ENCODE results near the gene PTCH2.
A peak's percentile ranks its signal among the peaks of the same experiment; 100 is the strongest.
"Not testable (repeated sequence)": the region's sequence is repeated elsewhere in the genome, so short reads cannot be mapped to it uniquely, and the experiment has no call there.

The PTCH2 gene

DNA sequence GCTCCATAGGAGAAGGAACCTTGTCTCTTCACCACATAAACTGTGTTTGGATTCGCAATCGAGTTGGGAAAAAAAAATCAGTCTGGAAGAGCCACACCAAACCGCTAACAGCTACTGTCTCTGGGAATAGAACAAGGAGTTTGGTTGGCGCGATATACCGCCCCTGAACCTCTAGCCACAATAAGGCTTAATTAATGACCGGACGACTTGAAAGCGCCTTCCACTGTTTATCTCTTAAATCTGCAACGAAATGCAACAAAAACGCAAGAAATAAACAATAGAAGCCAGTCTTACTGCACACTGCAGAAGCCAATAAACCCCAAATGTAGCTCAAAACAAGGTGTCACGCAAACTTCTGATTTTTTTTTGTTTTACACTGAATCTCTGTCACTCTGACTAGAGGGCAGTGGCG is 23.9 kb downstream of the PTCH2 start:
- no peak for DNase-seq (ENCODE audit: low read depth, low spot score)
- Histone ChIP-seq H3K27ac (ENCODE audit: low read length) (no peak overlapping the region), H3K27me3 (ENCODE audit: control insufficient read depth, insufficient read depth, low read length) (no peaks in the 10 kb centered on the region), H3K36me3 (ENCODE audit: control insufficient read depth, insufficient read depth, low read length) (no peaks in the 10 kb centered on the region), H3K4me1 (ENCODE audit: control insufficient read depth, insufficient read depth, low read length) (no peaks in the 10 kb centered on the region; the same call in 1 of the 2 replicates), H3K4me3 (ENCODE audit: low read length) (no peak overlapping the region; the same call in 1 of the 2 replicates), H3K9me3 (ENCODE audit: control insufficient read depth, insufficient read depth, low read length) (no peaks in the 10 kb centered on the region)
- no CpG with 5 or more reads among the region's 13 CpGs for WGBS (ENCODE audit: insufficient coverage, insufficient read length)

DNA sequence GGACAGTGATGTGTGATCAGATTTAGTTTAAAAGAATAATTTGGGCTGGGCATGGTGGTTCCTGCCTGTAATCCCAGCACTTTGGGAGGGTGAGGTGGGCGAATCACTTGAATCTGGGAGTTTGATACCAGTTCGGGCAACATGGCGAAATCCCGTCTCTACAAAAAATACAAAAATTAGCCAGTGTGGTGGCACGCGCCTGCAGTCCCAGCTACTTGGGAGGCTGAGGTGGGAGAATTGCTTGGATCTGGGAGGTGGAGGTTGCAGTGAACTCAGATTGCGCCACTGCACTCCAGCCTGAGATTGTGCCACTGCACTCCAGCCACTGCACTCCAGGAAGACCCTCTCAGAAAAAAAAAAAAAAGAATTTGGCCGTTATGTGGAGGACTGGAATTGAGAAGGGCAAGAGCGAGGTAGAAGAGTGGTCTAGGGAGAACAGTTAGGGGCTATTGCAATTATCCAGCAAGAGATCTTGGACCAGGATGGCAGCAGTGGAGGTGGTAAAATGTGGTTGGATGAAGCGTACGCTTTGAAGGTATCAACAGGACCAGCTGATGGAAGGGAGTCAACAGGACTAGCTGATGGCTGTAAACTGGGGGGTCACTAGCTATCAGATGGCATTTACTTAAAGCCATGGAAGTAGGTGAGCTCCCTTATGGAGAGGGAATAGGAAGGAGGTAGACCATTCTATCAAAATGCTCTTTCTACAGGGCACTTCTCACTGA is 25.1 kb downstream of the PTCH2 start:
- H3K36me3 ChIP-seq (ENCODE audit: control insufficient read depth, insufficient read depth, low read length), result no peaks in the 10 kb centered on the region
- no peak overlapping the region for H3K4me3 ChIP-seq (ENCODE audit: low read length)
- peaks cover 2% of the 10 kb centered on the region for H3K4me1 ChIP-seq (ENCODE audit: control insufficient read depth, insufficient read depth, low read length)
- no peaks in the 10 kb centered on the region for H3K9me3 ChIP-seq (ENCODE audit: control insufficient read depth, insufficient read depth, low read length)
- no peak for DNase-seq (ENCODE audit: low read depth, low spot score)
- no peaks in the 10 kb centered on the region for H3K27me3 ChIP-seq (ENCODE audit: control insufficient read depth, insufficient read depth, low read length)
- WGBS (ENCODE audit: insufficient coverage, insufficient read length), result no CpG with 5 or more reads among the region's 11 CpGs
- no peak overlapping the region for H3K27ac ChIP-seq (ENCODE audit: low read length)

DNA sequence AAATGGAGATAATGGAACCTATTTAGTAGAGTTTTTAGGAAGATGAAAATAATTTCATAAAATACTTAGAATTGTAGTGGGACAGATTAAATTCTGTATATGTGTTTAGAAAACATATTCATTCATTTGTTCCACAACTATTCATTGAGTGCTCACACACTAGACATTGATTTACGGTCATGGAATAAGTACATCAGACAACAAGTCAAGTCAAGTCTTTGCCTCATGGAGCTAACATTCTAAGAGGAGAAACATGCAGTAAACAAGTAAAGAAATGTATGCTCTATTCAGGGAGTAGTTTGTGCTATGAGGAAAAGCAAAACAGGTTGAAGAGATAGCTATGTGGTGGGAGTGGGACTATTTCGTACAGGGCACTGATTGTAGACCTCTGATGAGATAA is 25.7 kb downstream of the PTCH2 start:
- Histone ChIP-seq H3K27me3 (ENCODE audit: control insufficient read depth, insufficient read depth, low read length) (no peaks in the 10 kb centered on the region), H3K36me3 (ENCODE audit: control insufficient read depth, insufficient read depth, low read length) (no peaks in the 10 kb centered on the region), H3K27ac (ENCODE audit: low read length) (no peak overlapping the region), H3K9me3 (ENCODE audit: control insufficient read depth, insufficient read depth, low read length) (no peaks in the 10 kb centered on the region), H3K4me1 (ENCODE audit: control insufficient read depth, insufficient read depth, low read length) (peaks cover 2% of the 10 kb centered on the region), H3K4me3 (ENCODE audit: low read length) (no peak overlapping the region)
- DNase-seq (ENCODE audit: low read depth, low spot score), result no peak
- WGBS (ENCODE audit: insufficient coverage, insufficient read length), result no CpG with 5 or more reads among the region's 2 CpGs

DNA sequence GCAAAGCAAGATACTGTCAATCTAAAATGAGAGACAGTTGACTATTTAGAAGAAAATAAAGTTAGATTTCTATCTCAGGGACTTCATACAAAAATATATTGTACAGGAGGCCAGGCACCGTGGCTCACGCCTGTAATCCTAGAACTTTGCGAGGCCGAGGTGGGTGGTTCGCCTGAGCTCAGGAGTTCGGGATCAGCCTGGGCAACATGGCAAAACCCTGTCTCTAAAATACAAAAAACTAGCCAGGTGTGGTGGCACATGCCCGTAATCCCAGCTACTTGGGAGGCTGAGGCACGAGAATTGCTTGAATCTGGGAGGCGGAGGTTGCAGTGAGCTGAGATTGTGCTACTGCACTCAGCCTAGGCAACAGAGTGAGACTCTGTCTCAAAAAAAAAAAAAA is 27.1 kb downstream of the PTCH2 start:
- not testable (repeated sequence) for H3K27me3 ChIP-seq (ENCODE audit: control insufficient read depth, insufficient read depth, low read length); H3K4me3 ChIP-seq (ENCODE audit: low read length); H3K27ac ChIP-seq (ENCODE audit: low read length); H3K36me3 ChIP-seq (ENCODE audit: control insufficient read depth, insufficient read depth, low read length); DNase-seq (ENCODE audit: low read depth, low spot score); H3K4me1 ChIP-seq (ENCODE audit: control insufficient read depth, insufficient read depth, low read length); H3K9me3 ChIP-seq (ENCODE audit: control insufficient read depth, insufficient read depth, low read length)
- WGBS (ENCODE audit: insufficient coverage, insufficient read length), result no CpG with 5 or more reads among the region's 9 CpGs

DNA sequence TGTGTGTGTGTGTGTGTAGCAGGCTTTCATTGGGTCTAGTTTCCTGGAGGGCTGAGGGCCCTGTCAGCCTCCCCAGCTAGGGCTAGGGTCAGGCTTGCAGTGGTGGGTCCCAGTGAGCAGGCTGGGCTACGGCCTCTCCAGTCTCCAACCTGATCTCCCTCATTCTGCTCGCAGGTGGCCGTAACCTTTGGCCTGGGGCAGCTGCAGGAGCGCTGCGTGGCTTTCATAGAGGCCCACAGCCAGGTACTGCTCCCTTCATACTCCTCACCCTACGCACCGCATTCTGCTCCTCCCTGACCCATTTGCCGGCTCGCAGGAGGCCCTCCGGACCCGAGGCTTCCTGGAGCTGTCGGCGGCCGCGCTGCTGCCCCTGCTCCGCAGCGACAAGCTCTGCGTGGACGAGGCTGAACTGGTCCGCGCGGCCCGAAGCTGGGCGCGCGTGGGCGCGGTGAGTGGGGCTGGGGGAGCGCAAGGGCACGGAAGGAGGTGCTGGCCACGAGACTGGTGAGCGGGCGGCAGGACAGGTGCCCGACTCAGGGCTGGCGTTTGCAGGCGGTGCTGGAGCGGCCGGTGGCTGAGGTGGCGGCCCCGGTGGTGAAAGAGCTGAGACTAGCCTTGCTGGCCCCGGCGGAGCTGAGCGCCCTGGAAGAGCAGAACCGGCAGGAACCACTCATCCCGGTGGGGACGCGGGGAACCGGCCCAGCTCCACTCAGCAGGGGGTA is 30.1 kb downstream of the PTCH2 start:
- no CpG with 5 or more reads among the region's 48 CpGs for WGBS (ENCODE audit: insufficient coverage, insufficient read length)
- DNase-seq (ENCODE audit: low read depth, low spot score), result no peak
- H3K4me3 ChIP-seq (ENCODE audit: low read length), result peak overlapping the region; percentile 40; the same call in 1 of the 2 replicates
- no peaks in the 10 kb centered on the region for H3K27me3 ChIP-seq (ENCODE audit: control insufficient read depth, insufficient read depth, low read length)
- peaks cover 11% of the 10 kb centered on the region for H3K4me1 ChIP-seq (ENCODE audit: control insufficient read depth, insufficient read depth, low read length)
- no peaks in the 10 kb centered on the region for H3K9me3 ChIP-seq (ENCODE audit: control insufficient read depth, insufficient read depth, low read length)
- H3K36me3 ChIP-seq (ENCODE audit: control insufficient read depth, insufficient read depth, low read length), result no peaks in the 10 kb centered on the region
- no peak overlapping the region for H3K27ac ChIP-seq (ENCODE audit: low read length)

DNA sequence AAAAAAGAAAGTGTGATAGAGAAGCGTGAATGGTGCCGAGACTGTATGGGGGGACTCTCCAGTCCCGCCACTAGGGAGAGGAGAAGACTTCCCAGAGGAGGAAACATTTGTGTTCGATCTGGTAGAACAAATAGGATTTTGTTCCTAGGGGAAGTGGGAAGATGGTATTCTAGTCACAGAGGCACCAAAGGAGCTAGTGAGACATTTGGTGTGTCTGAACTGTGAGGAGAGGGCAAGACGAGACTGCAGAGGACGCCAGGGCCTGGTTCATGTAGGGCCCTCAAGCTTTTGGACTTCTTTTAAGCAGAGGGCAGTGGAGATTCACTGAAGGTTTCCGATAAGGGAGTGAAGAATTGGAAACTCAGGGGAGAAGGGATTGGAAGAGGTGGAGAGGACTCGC is 31.8 kb downstream of the PTCH2 start:
- Histone ChIP-seq H3K4me3 (ENCODE audit: low read length) (no peak overlapping the region), H3K27me3 (ENCODE audit: control insufficient read depth, insufficient read depth, low read length) (no peaks in the 10 kb centered on the region), H3K4me1 (ENCODE audit: control insufficient read depth, insufficient read depth, low read length) (peaks cover 19% of the 10 kb centered on the region), H3K27ac (ENCODE audit: low read length) (no peak overlapping the region), H3K36me3 (ENCODE audit: control insufficient read depth, insufficient read depth, low read length) (no peaks in the 10 kb centered on the region; the same call in 1 of the 2 replicates), H3K9me3 (ENCODE audit: control insufficient read depth, insufficient read depth, low read length) (no peaks in the 10 kb centered on the region)
- WGBS (ENCODE audit: insufficient coverage, insufficient read length), result no CpG with 5 or more reads among the region's 8 CpGs
- no peak for DNase-seq (ENCODE audit: low read depth, low spot score)

DNA sequence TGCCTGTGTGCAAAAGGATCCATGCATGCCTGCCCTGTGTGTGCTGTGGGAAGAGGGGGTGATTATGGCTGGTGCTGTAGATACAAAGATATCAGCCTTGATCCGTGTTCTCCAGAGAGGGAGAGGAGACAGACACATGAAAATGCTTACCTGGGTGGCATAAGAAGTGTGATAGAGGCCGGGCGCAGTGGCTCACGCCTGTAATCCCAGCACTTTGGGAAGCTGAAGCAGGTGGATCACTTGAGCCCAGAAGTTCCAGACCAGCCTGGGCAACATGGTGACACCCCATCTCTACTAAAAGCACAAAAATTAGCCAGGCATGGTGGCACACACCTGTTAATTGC is 32.3 kb downstream of the PTCH2 start:
- not testable (repeated sequence) for H3K4me3 ChIP-seq (ENCODE audit: low read length); H3K27me3 ChIP-seq (ENCODE audit: control insufficient read depth, insufficient read depth, low read length); H3K27ac ChIP-seq (ENCODE audit: low read length); DNase-seq (ENCODE audit: low read depth, low spot score); H3K36me3 ChIP-seq (ENCODE audit: control insufficient read depth, insufficient read depth, low read length); H3K9me3 ChIP-seq (ENCODE audit: control insufficient read depth, insufficient read depth, low read length)
- peaks cover 20% of the 10 kb centered on the region for H3K4me1 ChIP-seq (ENCODE audit: control insufficient read depth, insufficient read depth, low read length)
- no CpG with 5 or more reads among the region's 4 CpGs for WGBS (ENCODE audit: insufficient coverage, insufficient read length)

DNA sequence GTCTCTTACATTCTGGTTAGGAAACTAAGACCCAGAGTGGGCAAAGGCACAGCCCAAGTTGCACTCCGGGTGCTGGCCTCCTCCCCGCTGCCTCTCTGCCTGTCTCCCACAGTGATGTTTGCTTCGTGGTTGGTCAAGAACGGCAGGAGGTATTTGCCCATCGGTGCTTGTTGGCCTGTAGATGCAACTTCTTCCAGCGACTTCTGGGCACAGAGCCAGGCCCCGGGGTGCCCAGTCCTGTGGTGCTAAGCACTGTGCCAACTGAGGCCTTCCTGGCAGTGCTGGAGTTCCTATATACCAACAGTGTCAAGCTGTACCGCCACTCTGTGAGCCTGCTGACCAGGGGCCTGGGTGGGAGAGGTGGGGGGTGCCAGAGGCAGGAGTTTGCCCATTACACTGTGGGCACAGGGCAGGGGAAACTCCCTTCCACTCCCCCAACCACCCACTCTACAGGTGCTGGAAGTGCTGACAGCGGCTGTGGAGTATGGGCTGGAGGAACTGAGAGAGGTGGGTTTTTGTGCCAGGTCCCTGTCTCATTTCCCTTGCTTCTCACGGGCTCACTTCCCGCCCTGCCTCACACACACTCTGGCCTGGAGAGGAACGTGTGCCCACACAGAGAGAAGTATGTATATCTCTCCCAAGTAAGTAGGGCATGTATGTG is 32.8 kb downstream of the PTCH2 start:
- Histone ChIP-seq H3K36me3 (ENCODE audit: control insufficient read depth, insufficient read depth, low read length) (peaks cover 7% of the 10 kb centered on the region; the same call in 1 of the 2 replicates), H3K9me3 (ENCODE audit: control insufficient read depth, insufficient read depth, low read length) (no peaks in the 10 kb centered on the region), H3K27ac (ENCODE audit: low read length) (no peak overlapping the region), H3K27me3 (ENCODE audit: control insufficient read depth, insufficient read depth, low read length) (no peaks in the 10 kb centered on the region), H3K4me3 (ENCODE audit: low read length) (no peak overlapping the region), H3K4me1 (ENCODE audit: control insufficient read depth, insufficient read depth, low read length) (peaks cover 20% of the 10 kb centered on the region)
- DNase-seq (ENCODE audit: low read depth, low spot score), result no peak
- WGBS (ENCODE audit: insufficient coverage, insufficient read length), result no CpG with 5 or more reads among the region's 12 CpGs

DNA sequence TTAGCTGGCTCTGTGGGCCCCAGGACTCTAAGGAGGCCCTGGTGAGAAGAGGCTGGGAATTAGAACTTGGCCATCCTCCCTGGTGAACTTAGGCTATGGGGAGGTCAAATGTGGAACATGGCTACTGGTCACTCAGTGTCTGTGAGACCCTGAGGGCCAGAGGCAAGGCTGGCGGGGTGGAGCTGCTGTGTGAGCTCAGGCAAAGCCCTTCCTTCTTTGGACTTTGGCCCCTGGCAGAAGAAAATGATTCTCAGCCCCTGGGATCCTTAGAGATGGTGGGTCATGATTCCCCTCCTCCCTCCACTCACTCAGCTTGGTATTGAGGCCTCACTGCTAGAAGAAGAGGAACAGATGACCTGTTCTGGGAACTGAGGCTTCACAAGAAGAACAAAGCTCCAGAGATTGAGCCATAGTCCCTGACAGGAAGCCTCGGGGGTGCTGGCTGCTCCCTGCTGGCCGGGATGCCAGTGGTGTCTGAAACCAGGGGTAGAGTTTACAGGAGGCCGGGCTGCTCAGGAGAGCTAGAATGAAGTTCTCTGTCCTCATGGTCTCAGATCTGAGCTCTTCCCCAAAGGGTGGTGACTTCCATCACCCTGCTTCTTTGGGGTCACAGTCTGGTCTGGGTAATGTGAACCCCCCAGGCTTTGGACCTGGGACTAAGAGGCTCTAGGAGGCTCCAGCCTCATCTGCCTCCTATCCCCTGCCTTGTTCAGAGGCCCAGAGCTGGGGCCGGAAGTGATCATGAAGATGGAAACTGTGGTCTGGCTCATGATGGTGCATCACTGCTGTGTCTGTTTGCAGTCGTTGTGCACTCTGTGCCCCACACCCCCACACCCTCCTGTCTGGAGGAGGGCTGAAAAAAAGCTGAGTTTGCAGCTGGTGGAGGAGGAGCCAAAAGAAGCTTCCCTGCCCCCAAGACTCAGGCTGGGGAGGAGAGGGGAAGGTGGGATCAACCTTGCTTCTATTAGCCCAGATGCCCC is 33.8 kb downstream of the PTCH2 start:
- Histone ChIP-seq H3K27ac (ENCODE audit: low read length) (no peak overlapping the region), H3K4me3 (ENCODE audit: low read length) (no peak overlapping the region), H3K27me3 (ENCODE audit: control insufficient read depth, insufficient read depth, low read length) (no peaks in the 10 kb centered on the region), H3K9me3 (ENCODE audit: control insufficient read depth, insufficient read depth, low read length) (no peaks in the 10 kb centered on the region), H3K36me3 (ENCODE audit: control insufficient read depth, insufficient read depth, low read length) (peaks cover 10% of the 10 kb centered on the region; the same call in 1 of the 2 replicates), H3K4me1 (ENCODE audit: control insufficient read depth, insufficient read depth, low read length) (peaks cover 20% of the 10 kb centered on the region)
- DNase-seq (ENCODE audit: low read depth, low spot score), result no peak
- WGBS (ENCODE audit: insufficient coverage, insufficient read length), result no CpG with 5 or more reads among the region's 6 CpGs

Measured in iPS DF 6.9 (cell line).